GM21619 (cell line): ENCODE measurements around the gene PARM1.

Source experiments
- ATAC-seq: cut with Tn5 transposase; IDR thresholded peaks from one replicate; pipeline ENCODE4 v1.9.1; 2021; ENCODE audit not compliant: unreplicated experiment

PARM1 gene

GRCh38 chr4:75028196-75028854 is 95.4 kb downstream of the PARM1 start:
- ATAC-seq = no peak

- no peak for ATAC-seq
Measured at GRCh38 chr4:75030028-75030427, 97.1 kb downstream of the PARM1 start.

GRCh38 chr4:75030649-75031235 is 97.8 kb downstream of the PARM1 start:
- no peak for ATAC-seq

GRCh38 chr4:75031775-75032174 is 98.9 kb downstream of the PARM1 start:
- no peak for ATAC-seq

GRCh38 chr4:75034523-75034922 is 101.6 kb downstream of the PARM1 start:
- no peak for ATAC-seq

GRCh38 chr4:75035321-75035720 is 102.4 kb downstream of the PARM1 start:
- no peak for ATAC-seq

- ATAC-seq = no peak
Measured at GRCh38 chr4:75036046-75036830, 103.3 kb downstream of the PARM1 start.

- no peak for ATAC-seq
Measured at GRCh38 chr4:75037252-75037651, 104.3 kb downstream of the PARM1 start.

GRCh38 chr4:75038376-75038775 is 105.5 kb downstream of the PARM1 start:
- ATAC-seq = no peak

GRCh38 chr4:75040703-75041102 is 107.8 kb downstream of the PARM1 start:
- ATAC-seq = no peak

- ATAC-seq = no peak
Measured at GRCh38 chr4:75042601-75043208, 109.8 kb downstream of the PARM1 start.

GRCh38 chr4:75046226-75046625 is 113.3 kb downstream of the PARM1 start:
- no peak for ATAC-seq

- no peak for ATAC-seq
Measured at GRCh38 chr4:75046641-75047040, 113.7 kb downstream of the PARM1 start.

- ATAC-seq = no peak
Measured at GRCh38 chr4:75048208-75048879, 115.4 kb downstream of the PARM1 start.

- no peak for ATAC-seq
Measured at GRCh38 chr4:75051431-75051830, 118.5 kb downstream of the PARM1 start.

- no peak for ATAC-seq
Measured at GRCh38 chr4:75053352-75053751, 120.4 kb downstream of the PARM1 start.

GRCh38 chr4:75054078-75054477 is 121.2 kb downstream of the PARM1 start:
- no peak for ATAC-seq

- no peak for ATAC-seq
Measured at GRCh38 chr4:75056277-75056676, 123.4 kb downstream of the PARM1 start.

- ATAC-seq = no peak
Measured at GRCh38 chr4:75057369-75057768, 124.5 kb downstream of the PARM1 start.

- no peak for ATAC-seq
Measured at GRCh38 chr4:75058486-75058885, 125.6 kb downstream of the PARM1 start.

- no peak for ATAC-seq
Measured at GRCh38 chr4:75063433-75063832, 130.5 kb downstream of the PARM1 start.
